Mammary epithelial cell (primary cell): Measurements from ENCODE around the gene GEMIN8.

Source experiments
- EZH2 ChIP-seq: IDR thresholded peaks from 2 replicates; pipeline ENCODE4 v1.6.1; 2012; ENCODE audit warnings: low read length, inconsistent platforms, borderline replicate concordance
- TF ChIP-seq, protein P1 (sequence below), 2 donors: IDR thresholded peaks in 1 of 2; conservative IDR thresholded peaks in 1 of 2; 2 replicates each; pipeline ENCODE4 v1.5.1; 2011 to 2012; ENCODE audit warnings: inconsistent platforms in 2 of 2, low read length in 2 of 2, mild to moderate bottlenecking in 2 of 2, control low read depth in 1 of 2, low read depth in 1 of 2; ENCODE audit not compliant: insufficient read depth in 1 of 2; ENCODE audit errors: extremely low read depth in 1 of 2

DNA sequence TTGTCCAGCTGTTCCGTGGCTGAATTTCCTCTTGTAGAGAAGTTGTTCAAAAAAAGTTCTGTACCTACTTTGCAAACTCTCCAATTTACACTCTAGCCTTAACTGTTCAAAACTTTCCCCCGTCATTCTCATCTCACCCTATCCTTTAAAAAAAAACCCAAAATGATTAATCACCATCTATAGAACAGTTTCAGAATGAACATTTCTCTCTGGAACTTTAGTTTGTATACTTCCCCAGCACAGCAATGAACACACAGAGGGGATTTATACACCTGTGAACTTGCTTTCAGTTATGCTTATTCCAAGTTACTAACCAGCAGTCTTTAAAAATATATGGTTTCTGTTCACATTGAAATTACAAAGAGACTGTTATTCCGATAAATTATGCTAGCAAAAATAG is 1.2 kb downstream of the GEMIN8 start:
- no peak for TF ChIP-seq EZH2
- TF ChIP-seq, protein P1, sequence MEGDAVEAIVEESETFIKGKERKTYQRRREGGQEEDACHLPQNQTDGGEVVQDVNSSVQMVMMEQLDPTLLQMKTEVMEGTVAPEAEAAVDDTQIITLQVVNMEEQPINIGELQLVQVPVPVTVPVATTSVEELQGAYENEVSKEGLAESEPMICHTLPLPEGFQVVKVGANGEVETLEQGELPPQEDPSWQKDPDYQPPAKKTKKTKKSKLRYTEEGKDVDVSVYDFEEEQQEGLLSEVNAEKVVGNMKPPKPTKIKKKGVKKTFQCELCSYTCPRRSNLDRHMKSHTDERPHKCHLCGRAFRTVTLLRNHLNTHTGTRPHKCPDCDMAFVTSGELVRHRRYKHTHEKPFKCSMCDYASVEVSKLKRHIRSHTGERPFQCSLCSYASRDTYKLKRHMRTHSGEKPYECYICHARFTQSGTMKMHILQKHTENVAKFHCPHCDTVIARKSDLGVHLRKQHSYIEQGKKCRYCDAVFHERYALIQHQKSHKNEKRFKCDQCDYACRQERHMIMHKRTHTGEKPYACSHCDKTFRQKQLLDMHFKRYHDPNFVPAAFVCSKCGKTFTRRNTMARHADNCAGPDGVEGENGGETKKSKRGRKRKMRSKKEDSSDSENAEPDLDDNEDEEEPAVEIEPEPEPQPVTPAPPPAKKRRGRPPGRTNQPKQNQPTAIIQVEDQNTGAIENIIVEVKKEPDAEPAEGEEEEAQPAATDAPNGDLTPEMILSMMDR (conservative IDR thresholded peaks at IDR 0.05 in 1 of 2, IDR thresholded peaks at IDR 0.05 in 1 of 2; ENCODE audit: extremely low read depth in 1 of 2, insufficient read depth in 1 of 2, low read depth in 1 of 2, low read length in 2 of 2) = no peak
